Activated naive CD8-positive, alpha-beta T cell (primary cell): Measurements from ENCODE around the gene XPO4.
"Not testable (repeated sequence)": the region's sequence is repeated elsewhere in the genome, so short reads cannot be mapped to it uniquely, and the experiment has no call there.

Experiments used
- H3K27ac Mint-ChIP-seq: one replicate; pipeline ENCODE4 v1.8.0; 2021; ENCODE audit warnings: mixed read lengths
- H3K27me3 Mint-ChIP-seq: one replicate; pipeline ENCODE4 v1.8.0; 2021; ENCODE audit warnings: mixed read lengths
- H3K36me3 Mint-ChIP-seq: one replicate; pipeline ENCODE4 v1.8.0; 2021; ENCODE audit warnings: mixed read lengths
- H3K4me1 Mint-ChIP-seq: one replicate; pipeline ENCODE4 v1.8.0; 2021; ENCODE audit warnings: low read depth, mixed read lengths
- H3K4me3 Mint-ChIP-seq: one replicate; pipeline ENCODE4 v1.8.0; 2021; ENCODE audit warnings: mild to moderate bottlenecking, mixed read lengths
- H3K9me3 Mint-ChIP-seq: one replicate; pipeline ENCODE4 v1.8.0; 2021; ENCODE audit warnings: low read depth, mixed read lengths

Gene XPO4

DNA sequence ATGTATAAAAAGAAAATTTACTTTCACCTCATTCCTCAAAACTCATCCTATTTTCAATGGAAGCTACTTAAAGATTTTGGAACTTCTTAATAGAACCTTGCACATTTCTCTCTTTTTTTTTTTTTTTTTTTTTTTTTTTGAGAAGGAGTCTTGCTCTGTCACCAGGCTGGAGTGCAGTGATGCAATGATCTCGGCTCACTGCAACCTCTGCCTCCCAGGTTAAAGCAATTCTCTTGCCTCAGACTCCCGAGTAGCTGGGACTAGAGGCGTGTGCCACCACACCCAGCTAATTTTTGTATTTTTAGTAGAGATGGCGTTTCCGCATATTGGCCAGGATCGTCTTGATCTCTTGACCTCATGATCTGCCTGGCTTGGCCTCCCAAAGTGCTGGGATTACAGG is 40.9 kb downstream of the XPO4 start:
- not testable (repeated sequence) for H3K4me3 Mint-ChIP-seq, H3K36me3 Mint-ChIP-seq, H3K9me3 Mint-ChIP-seq, H3K27ac Mint-ChIP-seq, H3K4me1 Mint-ChIP-seq, H3K27me3 Mint-ChIP-seq

DNA sequence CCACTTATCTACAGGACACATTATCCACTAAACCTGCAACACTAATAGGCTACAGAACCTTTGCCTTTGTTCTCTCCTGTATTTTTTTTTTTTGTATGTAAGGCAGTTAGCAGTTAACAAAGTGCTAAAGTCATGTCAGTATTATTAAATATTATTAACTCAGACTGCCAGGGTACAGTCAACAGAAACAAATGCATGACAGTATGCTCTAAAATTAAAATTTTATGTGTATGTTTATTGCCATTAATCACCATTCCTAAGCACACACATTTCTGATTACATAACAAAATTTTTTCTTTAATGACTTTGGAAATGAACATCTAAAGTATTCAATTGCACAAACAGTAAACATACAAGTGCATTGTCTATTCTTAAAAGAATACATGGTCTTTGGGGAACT is 41.7 kb downstream of the XPO4 start:
- Mint-ChIP-seq H3K36me3 (peaks cover 7% of the 10 kb centered on the region), H3K4me3 (no peak overlapping the region), H3K27ac (no peak overlapping the region), H3K4me1 (peaks cover 4% of the 10 kb centered on the region), H3K27me3 (no peaks in the 10 kb centered on the region), H3K9me3 (no peaks in the 10 kb centered on the region)

DNA sequence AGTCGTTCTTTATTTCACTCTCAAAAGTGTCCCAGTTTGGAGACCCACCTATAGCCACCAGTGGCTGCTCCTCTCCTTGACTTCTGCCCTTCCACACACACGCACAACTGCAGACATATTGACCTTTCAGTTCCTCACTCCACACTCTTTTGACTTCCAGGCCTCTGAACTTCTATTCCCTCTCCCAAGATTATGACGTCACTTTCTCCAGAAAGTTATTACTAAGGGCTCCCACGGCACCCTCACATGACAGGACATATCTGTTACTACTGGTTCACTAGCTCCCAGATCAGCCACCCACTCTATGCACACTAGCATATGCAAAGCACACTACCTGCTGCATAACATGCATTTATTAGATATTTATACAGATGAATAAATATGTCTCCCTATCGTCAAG is 45.9 kb downstream of the XPO4 start:
- no peaks in the 10 kb centered on the region for H3K27me3 Mint-ChIP-seq
- H3K9me3 Mint-ChIP-seq = no peaks in the 10 kb centered on the region
- peaks cover 1% of the 10 kb centered on the region for H3K4me1 Mint-ChIP-seq
- peaks cover 9% of the 10 kb centered on the region for H3K36me3 Mint-ChIP-seq
- no peak overlapping the region for H3K4me3 Mint-ChIP-seq
- no peak overlapping the region for H3K27ac Mint-ChIP-seq

DNA sequence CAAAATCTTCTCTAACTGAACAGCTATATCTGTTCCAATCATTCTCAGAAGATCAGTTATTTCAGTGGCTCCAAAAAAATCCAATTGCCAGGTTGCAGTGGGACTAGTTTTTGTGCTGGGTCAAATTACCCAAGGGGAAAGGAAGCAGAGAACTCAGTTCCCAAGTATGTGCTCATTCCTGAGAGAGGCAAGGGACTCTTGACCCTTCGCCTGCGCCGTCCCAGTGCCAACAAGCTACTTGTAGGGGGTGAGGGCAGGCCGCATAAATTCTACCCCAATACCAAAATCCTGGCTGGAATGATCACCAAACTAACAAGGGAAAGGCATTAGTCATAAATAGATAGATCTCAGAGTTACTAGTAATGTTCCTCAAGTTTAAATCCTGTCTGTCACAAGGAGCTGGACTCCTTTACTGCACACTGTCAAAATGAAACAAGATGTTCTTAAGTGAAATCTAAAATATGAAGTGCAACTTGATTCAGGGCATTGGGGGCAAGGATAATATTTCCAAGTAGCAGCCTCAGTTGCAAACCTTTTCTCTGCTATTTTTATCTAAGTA is 50.6 kb downstream of the XPO4 start:
- H3K9me3 Mint-ChIP-seq = no peaks in the 10 kb centered on the region
- H3K4me3 Mint-ChIP-seq = no peak overlapping the region
- H3K27ac Mint-ChIP-seq = no peak overlapping the region
- no peaks in the 10 kb centered on the region for H3K27me3 Mint-ChIP-seq
- H3K36me3 Mint-ChIP-seq = peaks cover 2% of the 10 kb centered on the region
- H3K4me1 Mint-ChIP-seq = peaks cover 1% of the 10 kb centered on the region

DNA sequence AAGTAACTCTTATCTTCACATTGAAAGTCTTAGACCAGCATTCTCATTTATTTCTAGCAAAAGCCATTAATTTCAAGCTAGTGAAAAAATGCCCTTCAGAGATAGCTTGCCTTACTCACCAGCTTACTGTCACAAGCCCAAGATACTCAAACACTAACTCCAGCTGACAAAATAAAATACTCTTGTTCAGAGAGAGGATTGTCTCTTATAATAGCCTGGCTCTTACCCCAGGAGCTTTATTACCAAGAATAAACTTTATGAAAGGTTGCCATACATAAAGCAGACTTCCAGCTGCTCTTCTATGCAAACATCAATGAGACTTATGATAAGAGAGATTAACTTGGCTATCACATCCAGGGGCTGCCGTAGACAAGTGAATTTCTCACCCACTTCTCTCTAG is 53.6 kb downstream of the XPO4 start:
- Mint-ChIP-seq H3K4me3 (no peak overlapping the region), H3K36me3 (no peaks in the 10 kb centered on the region), H3K9me3 (no peaks in the 10 kb centered on the region), H3K27me3 (no peaks in the 10 kb centered on the region), H3K4me1 (no peaks in the 10 kb centered on the region), H3K27ac (no peak overlapping the region)

DNA sequence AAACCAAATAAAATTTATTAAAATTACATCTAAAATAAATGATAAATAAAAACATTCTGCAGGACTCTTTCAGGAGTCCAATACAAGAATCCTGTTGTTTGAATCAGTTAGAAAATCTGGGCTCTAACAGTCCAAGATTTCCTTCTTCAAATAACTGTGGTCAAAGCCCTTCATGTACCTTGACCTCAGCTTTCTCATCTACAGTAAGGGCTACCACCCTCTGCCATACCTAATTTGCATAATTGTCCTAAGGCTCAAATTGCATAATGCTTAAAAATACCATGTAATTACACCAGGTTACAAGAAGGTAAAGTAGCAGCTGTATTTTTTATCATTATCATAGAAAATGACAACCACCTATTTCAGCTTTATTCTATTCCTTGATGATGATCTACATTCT is 54.3 kb downstream of the XPO4 start:
- Mint-ChIP-seq H3K4me1 (no peaks in the 10 kb centered on the region), H3K4me3 (no peak overlapping the region), H3K27me3 (no peaks in the 10 kb centered on the region), H3K27ac (no peak overlapping the region), H3K36me3 (no peaks in the 10 kb centered on the region), H3K9me3 (no peaks in the 10 kb centered on the region)

DNA sequence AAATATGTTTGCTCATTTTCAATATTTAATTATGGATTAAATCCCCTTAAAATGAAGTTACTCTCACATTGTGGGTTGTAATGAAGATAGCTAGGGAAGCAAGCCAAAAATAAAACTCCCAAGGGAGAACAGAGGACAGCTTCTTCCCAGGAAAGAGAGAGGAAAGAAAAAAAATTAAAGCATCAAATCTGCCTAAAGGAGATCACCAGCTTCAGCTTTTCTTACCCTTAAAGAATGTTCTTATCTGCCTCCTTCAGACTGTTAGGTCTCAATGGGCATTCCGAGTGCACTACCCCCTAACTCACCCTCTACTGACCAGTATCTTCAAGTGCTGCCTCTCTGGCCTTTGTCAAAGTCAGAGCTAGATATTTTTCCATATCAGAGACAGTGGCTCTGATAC is 55.2 kb downstream of the XPO4 start:
- no peaks in the 10 kb centered on the region for H3K27me3 Mint-ChIP-seq
- H3K27ac Mint-ChIP-seq = no peak overlapping the region
- H3K4me1 Mint-ChIP-seq = no peaks in the 10 kb centered on the region
- H3K9me3 Mint-ChIP-seq = no peaks in the 10 kb centered on the region
- no peaks in the 10 kb centered on the region for H3K36me3 Mint-ChIP-seq
- no peak overlapping the region for H3K4me3 Mint-ChIP-seq

DNA sequence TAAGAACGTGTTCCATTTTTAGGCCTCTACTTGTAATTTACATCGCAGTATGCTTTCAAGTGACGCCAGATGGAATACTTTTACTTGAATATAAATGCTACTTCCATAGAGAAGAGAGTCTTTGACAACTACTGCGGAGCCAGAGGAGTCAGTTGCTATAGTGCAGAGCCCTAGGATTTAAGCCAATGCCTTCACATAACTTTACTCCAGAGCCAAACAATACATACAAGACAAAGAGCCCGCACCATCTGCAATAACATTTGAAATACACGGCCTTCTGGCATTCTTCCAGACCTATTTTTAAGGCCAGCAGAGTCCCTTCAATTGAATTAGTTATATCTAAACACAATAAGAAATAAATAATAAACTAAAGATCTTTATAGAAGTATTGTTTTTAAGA is 59.4 kb downstream of the XPO4 start:
- H3K36me3 Mint-ChIP-seq = peaks cover 8% of the 10 kb centered on the region
- no peaks in the 10 kb centered on the region for H3K27me3 Mint-ChIP-seq
- no peak overlapping the region for H3K4me3 Mint-ChIP-seq
- H3K4me1 Mint-ChIP-seq = no peaks in the 10 kb centered on the region
- no peak overlapping the region for H3K27ac Mint-ChIP-seq
- no peaks in the 10 kb centered on the region for H3K9me3 Mint-ChIP-seq

DNA sequence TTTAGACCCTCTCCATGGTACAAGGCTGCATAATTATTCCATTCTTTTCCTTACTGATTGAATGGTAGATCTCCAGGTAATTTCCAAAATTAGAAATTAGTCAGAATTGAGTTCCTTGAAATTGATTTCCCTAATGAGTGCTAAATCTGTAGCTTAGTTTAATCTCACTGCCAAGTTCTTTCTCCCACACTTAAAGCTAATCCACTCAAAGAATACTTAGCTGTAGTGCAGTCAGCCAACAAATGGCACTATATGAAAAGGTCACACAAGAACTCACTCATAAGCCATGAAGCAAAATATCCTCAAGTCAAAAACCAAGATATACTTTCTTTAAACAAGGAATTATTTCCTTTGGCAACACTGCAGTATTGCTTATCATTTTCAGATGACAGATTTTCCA is 62.0 kb downstream of the XPO4 start:
- H3K27ac Mint-ChIP-seq = no peak overlapping the region
- no peaks in the 10 kb centered on the region for H3K27me3 Mint-ChIP-seq
- no peak overlapping the region for H3K4me3 Mint-ChIP-seq
- peaks cover 15% of the 10 kb centered on the region for H3K36me3 Mint-ChIP-seq
- no peaks in the 10 kb centered on the region for H3K9me3 Mint-ChIP-seq
- H3K4me1 Mint-ChIP-seq = no peaks in the 10 kb centered on the region

DNA sequence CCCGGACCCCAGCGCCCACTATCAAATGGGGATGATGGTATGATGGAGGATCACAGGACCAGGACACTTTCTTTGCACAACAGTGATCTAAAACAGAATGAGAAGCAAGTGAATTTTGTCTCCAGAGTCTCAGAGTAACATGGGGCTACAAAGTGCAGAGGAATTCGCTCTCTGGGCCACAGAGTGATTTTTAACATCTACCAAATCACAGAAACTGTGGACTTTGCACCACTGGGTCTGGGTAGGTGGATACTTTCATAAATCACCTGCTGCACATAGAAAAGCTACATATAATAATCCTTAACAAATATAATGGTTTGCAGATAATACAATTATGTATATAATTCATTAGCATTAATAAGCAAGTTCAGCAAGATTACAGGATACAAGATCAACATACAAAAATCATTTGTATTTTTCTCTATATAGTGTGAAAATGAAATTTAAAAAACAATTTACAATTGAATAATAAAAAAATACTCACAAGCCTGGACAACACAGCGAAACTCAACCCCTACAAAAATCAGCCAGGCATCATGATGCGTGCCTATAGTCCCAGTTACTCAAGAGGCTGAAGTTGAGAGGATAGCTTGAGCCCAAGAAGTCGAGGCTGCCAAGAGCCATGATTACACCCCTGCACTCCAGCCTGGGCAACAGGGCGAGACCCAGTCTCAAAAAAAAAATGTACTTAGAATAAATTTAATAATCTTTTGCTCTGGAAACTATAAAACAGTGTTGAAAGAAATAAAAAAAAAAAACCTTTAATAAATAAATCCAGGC is 68.5 kb downstream of the XPO4 start:
- Mint-ChIP-seq H3K27me3 (no peaks in the 10 kb centered on the region), H3K4me3 (no peak overlapping the region), H3K36me3 (peaks cover 10% of the 10 kb centered on the region), H3K4me1 (no peaks in the 10 kb centered on the region), H3K27ac (no peak overlapping the region), H3K9me3 (no peaks in the 10 kb centered on the region)

DNA sequence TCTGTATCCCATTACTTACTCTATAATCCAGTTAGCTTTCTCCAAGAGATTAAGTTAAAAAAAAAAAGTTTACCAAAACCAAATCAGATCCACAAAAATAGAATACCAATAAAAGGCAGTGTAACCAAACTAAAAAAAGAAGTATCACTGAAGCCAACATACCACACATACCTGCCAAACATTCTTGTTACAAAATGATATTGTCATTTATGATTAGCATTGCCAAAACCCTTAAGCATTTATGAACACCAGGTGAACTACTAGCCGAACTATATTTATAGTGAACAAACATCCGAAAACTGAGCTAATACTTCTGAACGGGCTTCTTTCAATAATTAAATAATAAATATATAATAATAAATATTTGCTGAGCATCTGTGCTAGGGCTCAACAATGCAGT is 69.7 kb downstream of the XPO4 start:
- Mint-ChIP-seq H3K36me3 (peaks cover 7% of the 10 kb centered on the region), H3K4me3 (no peak overlapping the region), H3K27ac (no peak overlapping the region), H3K9me3 (no peaks in the 10 kb centered on the region), H3K27me3 (no peaks in the 10 kb centered on the region), H3K4me1 (peaks cover 8% of the 10 kb centered on the region)

DNA sequence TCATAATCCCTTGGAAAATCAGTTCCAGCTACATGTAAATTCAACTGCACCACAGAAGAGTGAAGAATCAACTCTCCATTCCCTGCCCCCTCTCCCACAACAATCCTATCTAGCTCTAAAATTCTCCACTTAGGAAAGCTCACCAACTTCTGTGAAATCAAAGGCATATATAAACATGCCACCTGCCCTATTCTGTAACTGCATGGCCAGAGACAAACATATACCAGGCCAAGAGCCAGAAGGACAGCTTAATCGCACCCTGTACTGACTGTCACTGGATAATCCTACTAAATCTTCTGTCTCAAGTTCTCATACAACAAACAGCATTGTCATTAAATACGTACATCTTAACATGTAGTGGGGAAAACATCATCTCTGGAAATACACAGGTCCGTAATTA is 70.6 kb downstream of the XPO4 start:
- no peaks in the 10 kb centered on the region for H3K27me3 Mint-ChIP-seq
- peaks cover 8% of the 10 kb centered on the region for H3K4me1 Mint-ChIP-seq
- no peak overlapping the region for H3K4me3 Mint-ChIP-seq
- H3K9me3 Mint-ChIP-seq = no peaks in the 10 kb centered on the region
- peaks cover 5% of the 10 kb centered on the region for H3K36me3 Mint-ChIP-seq
- H3K27ac Mint-ChIP-seq = no peak overlapping the region

DNA sequence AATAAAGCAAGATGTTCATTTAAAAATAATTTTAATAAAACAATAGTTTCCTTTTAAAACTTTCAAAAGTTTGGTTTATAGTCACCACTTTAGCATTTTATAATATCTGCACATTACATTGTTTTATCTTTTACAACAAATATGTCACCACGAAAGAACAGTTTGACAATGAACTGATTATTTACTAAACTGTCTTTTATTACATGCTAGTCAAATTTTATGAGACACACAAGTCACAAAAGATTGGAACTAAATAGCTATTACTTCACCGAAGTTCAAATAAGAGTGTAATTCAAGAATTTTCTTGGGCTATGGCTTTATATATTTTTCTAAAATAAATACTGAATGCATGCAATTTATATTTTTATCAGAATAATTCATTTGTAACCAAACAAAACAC is 71.3 kb downstream of the XPO4 start:
- H3K27ac Mint-ChIP-seq = no peak overlapping the region
- peaks cover 8% of the 10 kb centered on the region for H3K4me1 Mint-ChIP-seq
- peaks cover 2% of the 10 kb centered on the region for H3K36me3 Mint-ChIP-seq
- no peaks in the 10 kb centered on the region for H3K9me3 Mint-ChIP-seq
- no peaks in the 10 kb centered on the region for H3K27me3 Mint-ChIP-seq
- H3K4me3 Mint-ChIP-seq = no peak overlapping the region

DNA sequence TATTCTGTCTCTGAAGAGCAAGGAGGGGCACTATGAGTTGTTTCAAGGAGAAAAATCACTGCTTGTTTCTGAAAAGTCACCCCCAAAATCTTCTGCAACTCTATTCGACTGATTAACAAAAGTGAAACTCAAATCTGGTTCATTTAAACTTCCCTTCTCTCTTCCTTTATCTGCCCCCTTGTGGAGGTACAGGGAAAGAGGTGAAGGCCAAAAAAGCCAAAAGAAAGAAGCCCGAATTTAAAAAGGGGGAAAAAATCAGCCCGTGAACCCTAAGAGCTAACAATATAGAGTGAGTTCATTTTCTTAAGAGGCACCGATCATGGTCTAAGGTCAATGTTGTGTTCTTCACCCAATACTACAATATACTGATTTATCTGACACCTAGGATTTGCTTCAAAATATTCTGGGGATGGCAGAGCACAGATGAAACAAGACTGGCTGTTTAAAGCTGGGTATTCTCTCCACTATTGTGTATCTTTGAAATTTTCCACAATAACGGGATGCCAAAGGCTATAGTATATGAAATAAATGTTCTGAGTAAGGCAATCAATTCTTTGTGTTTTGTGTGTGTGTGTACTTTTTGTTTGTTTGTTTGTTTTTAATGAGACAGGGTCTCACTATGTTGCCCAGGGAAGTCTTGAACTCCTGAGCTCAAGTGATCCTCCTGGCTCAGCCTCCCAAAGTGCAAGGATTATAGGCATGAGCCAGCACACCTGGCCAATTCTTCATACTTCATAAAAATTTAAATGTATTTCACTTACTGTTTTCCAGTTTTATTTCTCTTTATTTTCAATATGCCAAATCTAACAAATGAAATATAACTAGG is 73.8 kb downstream of the XPO4 start:
- Mint-ChIP-seq H3K4me3 (peak overlapping the region; percentile 11), H3K9me3 (no peaks in the 10 kb centered on the region), H3K27me3 (no peaks in the 10 kb centered on the region), H3K36me3 (peaks cover 4% of the 10 kb centered on the region), H3K27ac (peak overlapping the region; percentile 51), H3K4me1 (peaks cover 8% of the 10 kb centered on the region)

DNA sequence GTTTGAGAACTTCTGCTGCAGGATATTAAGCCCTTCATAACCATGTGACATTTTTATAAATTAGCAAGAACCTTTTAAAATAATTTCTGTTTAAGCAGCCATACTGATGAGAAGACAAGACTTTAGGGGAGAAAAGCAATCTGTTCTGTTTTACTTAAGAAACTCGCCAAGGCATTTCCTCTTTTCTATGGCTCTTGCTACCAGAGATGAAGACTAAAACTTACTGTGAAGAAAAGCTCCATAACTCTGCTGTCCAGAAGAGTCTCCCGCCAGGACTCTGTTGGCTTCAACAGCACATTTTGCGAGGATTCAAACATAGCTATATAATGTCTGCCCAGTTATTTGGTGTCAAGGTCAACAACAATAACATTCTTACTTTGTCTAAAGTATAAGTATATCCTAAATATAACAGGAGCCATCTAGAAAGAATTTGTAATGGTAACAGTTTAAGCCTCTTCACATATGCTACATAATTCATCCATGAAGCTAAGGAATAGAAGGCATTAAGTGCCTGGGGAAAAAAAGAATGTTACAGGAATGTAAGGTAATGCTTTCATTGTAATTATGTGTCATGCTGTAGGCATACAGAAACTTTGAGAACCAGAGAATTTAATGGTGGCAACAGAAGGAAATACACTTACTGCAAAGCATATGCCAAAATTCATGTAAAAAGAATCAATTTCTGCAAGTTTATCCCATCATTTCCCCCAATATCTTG is 75.5 kb downstream of the XPO4 start:
- Mint-ChIP-seq H3K4me3 (no peak overlapping the region), H3K4me1 (peaks cover 8% of the 10 kb centered on the region), H3K27ac (no peak overlapping the region), H3K27me3 (no peaks in the 10 kb centered on the region), H3K36me3 (peaks cover 4% of the 10 kb centered on the region), H3K9me3 (no peaks in the 10 kb centered on the region)
